Esophagus muscularis mucosa (tissue), 3 donors: ENCODE data around the gene HSPA12B.
A peak's percentile ranks its signal among the peaks of the same experiment; 100 is the strongest.

Source experiments
- POLR2A ChIP-seq: fragments of 450-650 bp; IDR thresholded peaks from one replicate; pipeline ENCODE4 v1.6.1; 2017; ENCODE audit warnings: antibody characterized with exemption, moderate library complexity, mild to moderate bottlenecking, low read depth
- POLR2AphosphoS5 ChIP-seq, 2 donors: sonication (generic); formaldehyde crosslinking; IDR thresholded peaks; one replicate each; pipeline ENCODE4 v1.6.1; 2017; ENCODE audit warnings: antibody characterized with exemption in 2 of 2
- TF ChIP-seq, protein P1 (sequence below), 3 experiments: fragments of 200-600 bp in 2 of 3; fragments of 450-650 bp in 1 of 3; sonication (generic) in 2 of 3; IDR thresholded peaks; one replicate each; pipeline ENCODE4 v1.5.1; 2017 to 2019; ENCODE audit warnings: antibody characterized with exemption in 3 of 3, mild to moderate bottlenecking in 2 of 3, moderate library complexity in 1 of 3

GRCh38 chr20:3686867-3687321 lies 45.6 kb upstream of the HSPA12B start:
- TF ChIP-seq, protein P1, sequence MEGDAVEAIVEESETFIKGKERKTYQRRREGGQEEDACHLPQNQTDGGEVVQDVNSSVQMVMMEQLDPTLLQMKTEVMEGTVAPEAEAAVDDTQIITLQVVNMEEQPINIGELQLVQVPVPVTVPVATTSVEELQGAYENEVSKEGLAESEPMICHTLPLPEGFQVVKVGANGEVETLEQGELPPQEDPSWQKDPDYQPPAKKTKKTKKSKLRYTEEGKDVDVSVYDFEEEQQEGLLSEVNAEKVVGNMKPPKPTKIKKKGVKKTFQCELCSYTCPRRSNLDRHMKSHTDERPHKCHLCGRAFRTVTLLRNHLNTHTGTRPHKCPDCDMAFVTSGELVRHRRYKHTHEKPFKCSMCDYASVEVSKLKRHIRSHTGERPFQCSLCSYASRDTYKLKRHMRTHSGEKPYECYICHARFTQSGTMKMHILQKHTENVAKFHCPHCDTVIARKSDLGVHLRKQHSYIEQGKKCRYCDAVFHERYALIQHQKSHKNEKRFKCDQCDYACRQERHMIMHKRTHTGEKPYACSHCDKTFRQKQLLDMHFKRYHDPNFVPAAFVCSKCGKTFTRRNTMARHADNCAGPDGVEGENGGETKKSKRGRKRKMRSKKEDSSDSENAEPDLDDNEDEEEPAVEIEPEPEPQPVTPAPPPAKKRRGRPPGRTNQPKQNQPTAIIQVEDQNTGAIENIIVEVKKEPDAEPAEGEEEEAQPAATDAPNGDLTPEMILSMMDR (IDR thresholded peaks at IDR 0.05), result no peak
- TF ChIP-seq POLR2AphosphoS5 (IDR thresholded peaks at IDR 0.05) (peak; percentile 70 to 86), POLR2A (no peak)
